ENCODE measurements around the gene SNX9. TPM values are rescaled to one million over a fixed set of nuclear protein-coding genes. Genes with fewer than 3 reads are reported as not detected.

Gene SNX9
- total and polyA plus RNA-seq, 10 of the 15 experiments (the other 5 are each of a cell fraction or from before 2014, with no cell fraction given), result 0.03 to 2.0 (median 0.37) TPM

DNA sequence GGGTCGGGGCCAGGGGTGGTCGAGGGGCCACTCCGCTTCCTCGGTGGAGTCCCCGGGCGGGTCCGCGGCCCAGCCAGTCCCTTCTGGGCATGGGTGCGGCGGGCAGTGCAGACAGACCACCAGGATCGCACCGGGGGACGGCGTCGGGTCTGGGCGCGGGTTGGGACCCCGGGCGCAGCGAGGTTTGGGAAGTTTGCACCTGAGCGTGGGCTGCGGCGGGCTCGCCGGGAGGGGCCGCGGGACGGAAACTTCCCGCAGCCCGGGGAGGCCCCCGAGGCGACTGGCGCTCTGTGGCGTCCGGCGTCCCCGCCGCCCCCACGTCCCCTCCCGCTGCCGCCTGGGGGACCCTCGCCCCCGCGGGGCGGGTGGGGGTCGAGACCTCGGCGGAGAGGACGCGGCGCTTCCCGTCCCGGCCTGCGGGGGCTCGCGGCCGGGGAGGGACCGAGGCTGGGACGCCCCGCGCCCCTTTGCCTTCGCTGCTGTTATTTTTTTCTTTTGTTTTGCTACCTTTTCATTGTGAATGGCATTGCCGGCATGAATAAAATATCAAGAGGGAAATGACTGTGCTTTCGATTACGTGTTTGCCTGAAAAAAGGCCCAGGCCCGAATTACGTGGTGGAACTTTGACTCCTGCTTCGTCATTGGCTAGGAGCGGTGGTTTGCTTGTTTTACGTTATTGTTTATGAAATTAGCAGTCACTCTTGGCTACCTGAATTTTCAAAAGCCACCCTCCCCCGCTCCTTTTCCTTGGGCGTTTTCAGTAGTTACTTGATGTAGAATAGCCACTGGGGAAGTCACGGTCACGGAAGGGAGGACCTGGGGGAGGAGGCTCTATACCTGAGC lies 703 bp downstream of the SNX9 start (continued):
- TF ChIP-seq PML (IDR thresholded peaks at IDR 0.05; ENCODE audit: low read length) (no peak), MEF2B (IDR thresholded peaks at IDR 0.05; ENCODE audit: partially characterized antibody, poor library complexity, severe bottlenecking) (peak; percentile 45), CBX3 (IDR thresholded peaks at IDR 0.05; ENCODE audit: borderline replicate concordance, low read depth) (no peak), MTA3 (IDR thresholded peaks at IDR 0.05; ENCODE audit: borderline replicate concordance, low read length) (no peak), SRF (IDR thresholded peaks at IDR 0.05; ENCODE audit: low read depth in 2 of 2, low read length in 2 of 2) (no peak), CBX5 (IDR thresholded peaks at IDR 0.05; ENCODE audit: low read depth) (no peak), POU2F2 (IDR thresholded peaks at IDR 0.05; ENCODE audit: borderline replicate concordance, low read depth, low read length) (0 out of 3 replicates have a peak, but pooled peaks have one; percentile 32), MYC (IDR thresholded peaks at IDR 0.05; ENCODE audit: insufficient read depth, insufficient read length, insufficient replicate concordance, low read length, severe bottlenecking) (no peak), TCF3 (IDR thresholded peaks at IDR 0.05; ENCODE audit: borderline replicate concordance, insufficient read depth, low read depth, low read length) (peak; percentile 28; the same call in 1 of the 2 replicates), FOXK2 (IDR thresholded peaks at IDR 0.05) (no peak), NFYA (IDR thresholded peaks at IDR 0.05; ENCODE audit: borderline replicate concordance, low read depth, low read length) (no peak), JUND (IDR thresholded peaks at IDR 0.05; ENCODE audit: low read depth, low read length) (no peak), RELA (IDR thresholded peaks at IDR 0.05; ENCODE audit: borderline replicate concordance, partially characterized antibody) (no peak)
- TF ChIP-seq, protein P1, sequence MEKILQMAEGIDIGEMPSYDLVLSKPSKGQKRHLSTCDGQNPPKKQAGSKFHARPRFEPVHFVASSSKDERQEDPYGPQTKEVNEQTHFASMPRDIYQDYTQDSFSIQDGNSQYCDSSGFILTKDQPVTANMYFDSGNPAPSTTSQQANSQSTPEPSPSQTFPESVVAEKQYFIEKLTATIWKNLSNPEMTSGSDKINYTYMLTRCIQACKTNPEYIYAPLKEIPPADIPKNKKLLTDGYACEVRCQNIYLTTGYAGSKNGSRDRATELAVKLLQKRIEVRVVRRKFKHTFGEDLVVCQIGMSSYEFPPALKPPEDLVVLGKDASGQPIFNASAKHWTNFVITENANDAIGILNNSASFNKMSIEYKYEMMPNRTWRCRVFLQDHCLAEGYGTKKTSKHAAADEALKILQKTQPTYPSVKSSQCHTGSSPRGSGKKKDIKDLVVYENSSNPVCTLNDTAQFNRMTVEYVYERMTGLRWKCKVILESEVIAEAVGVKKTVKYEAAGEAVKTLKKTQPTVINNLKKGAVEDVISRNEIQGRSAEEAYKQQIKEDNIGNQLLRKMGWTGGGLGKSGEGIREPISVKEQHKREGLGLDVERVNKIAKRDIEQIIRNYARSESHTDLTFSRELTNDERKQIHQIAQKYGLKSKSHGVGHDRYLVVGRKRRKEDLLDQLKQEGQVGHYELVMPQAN (conservative IDR thresholded peaks at IDR 0.05), result 0 out of 2 replicates have a peak, but pooled peaks have one; percentile 31
- TF ChIP-seq, protein P2, sequence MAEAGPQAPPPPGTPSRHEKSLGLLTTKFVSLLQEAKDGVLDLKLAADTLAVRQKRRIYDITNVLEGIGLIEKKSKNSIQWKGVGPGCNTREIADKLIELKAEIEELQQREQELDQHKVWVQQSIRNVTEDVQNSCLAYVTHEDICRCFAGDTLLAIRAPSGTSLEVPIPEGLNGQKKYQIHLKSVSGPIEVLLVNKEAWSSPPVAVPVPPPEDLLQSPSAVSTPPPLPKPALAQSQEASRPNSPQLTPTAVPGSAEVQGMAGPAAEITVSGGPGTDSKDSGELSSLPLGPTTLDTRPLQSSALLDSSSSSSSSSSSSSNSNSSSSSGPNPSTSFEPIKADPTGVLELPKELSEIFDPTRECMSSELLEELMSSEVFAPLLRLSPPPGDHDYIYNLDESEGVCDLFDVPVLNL (IDR thresholded peaks at IDR 0.05; ENCODE audit: low read depth, low read length), result no peak
- TF ChIP-seq, protein P3, sequence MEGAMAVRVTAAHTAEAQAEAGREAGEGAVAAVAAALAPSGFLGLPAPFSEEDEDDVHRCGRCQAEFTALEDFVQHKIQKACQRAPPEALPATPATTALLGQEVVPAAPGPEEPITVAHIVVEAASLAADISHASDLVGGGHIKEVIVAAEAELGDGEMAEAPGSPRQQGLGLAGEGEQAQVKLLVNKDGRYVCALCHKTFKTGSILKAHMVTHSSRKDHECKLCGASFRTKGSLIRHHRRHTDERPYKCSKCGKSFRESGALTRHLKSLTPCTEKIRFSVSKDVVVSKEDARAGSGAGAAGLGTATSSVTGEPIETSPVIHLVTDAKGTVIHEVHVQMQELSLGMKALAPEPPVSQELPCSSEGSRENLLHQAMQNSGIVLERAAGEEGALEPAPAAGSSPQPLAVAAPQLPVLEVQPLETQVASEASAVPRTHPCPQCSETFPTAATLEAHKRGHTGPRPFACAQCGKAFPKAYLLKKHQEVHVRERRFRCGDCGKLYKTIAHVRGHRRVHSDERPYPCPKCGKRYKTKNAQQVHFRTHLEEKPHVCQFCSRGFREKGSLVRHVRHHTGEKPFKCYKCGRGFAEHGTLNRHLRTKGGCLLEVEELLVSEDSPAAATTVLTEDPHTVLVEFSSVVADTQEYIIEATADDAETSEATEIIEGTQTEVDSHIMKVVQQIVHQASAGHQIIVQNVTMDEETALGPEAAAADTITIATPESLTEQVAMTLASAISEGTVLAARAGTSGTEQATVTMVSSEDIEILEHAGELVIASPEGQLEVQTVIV (IDR thresholded peaks at IDR 0.05; ENCODE audit: borderline replicate concordance, partially characterized antibody), result no peak
- TF ChIP-seq, protein P4, sequence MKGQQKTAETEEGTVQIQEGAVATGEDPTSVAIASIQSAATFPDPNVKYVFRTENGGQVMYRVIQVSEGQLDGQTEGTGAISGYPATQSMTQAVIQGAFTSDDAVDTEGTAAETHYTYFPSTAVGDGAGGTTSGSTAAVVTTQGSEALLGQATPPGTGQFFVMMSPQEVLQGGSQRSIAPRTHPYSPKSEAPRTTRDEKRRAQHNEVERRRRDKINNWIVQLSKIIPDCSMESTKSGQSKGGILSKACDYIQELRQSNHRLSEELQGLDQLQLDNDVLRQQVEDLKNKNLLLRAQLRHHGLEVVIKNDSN (IDR thresholded peaks at IDR 0.05; ENCODE audit: borderline replicate concordance, extremely low read length, insufficient read depth, low read depth, low read length), result no peak
- TF ChIP-seq, protein P5, sequence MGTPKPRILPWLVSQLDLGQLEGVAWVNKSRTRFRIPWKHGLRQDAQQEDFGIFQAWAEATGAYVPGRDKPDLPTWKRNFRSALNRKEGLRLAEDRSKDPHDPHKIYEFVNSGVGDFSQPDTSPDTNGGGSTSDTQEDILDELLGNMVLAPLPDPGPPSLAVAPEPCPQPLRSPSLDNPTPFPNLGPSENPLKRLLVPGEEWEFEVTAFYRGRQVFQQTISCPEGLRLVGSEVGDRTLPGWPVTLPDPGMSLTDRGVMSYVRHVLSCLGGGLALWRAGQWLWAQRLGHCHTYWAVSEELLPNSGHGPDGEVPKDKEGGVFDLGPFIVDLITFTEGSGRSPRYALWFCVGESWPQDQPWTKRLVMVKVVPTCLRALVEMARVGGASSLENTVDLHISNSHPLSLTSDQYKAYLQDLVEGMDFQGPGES (IDR thresholded peaks at IDR 0.05), result no peak
- TF ChIP-seq, protein P6, sequence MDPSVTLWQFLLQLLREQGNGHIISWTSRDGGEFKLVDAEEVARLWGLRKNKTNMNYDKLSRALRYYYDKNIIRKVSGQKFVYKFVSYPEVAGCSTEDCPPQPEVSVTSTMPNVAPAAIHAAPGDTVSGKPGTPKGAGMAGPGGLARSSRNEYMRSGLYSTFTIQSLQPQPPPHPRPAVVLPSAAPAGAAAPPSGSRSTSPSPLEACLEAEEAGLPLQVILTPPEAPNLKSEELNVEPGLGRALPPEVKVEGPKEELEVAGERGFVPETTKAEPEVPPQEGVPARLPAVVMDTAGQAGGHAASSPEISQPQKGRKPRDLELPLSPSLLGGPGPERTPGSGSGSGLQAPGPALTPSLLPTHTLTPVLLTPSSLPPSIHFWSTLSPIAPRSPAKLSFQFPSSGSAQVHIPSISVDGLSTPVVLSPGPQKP (IDR thresholded peaks at IDR 0.05; ENCODE audit: low read depth, low read length), result no peak
